ENCODE results near the gene EPS15.

- TF ChIP-seq KDM5B (IDR thresholded peaks at IDR 0.05; ENCODE audit: insufficient replicate concordance, low read depth, low read length) = no peak
- TF ChIP-seq TOE1 (IDR thresholded peaks at IDR 0.05; ENCODE audit: borderline replicate concordance) = no peak
- TF ChIP-seq TOE1 (CRISPR knock-in tag; IDR thresholded peaks at IDR 0.05; ENCODE audit: borderline replicate concordance, low read depth) = no peak
- no peak for TF ChIP-seq ELF2 (CRISPR knock-in tag; IDR thresholded peaks at IDR 0.05)
- no peak for TF ChIP-seq MCM3 (IDR thresholded peaks at IDR 0.05)
- TF ChIP-seq ATF1 (CRISPR knock-in tag; IDR thresholded peaks at IDR 0.05) = no peak
- TF ChIP-seq ATF1 (tag; IDR thresholded peaks at IDR 0.05) = no peak
- TF ChIP-seq, protein P1, sequence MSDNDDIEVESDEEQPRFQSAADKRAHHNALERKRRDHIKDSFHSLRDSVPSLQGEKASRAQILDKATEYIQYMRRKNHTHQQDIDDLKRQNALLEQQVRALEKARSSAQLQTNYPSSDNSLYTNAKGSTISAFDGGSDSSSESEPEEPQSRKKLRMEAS (CRISPR knock-in tag; IDR thresholded peaks at IDR 0.05) = no peak
- no peak for TF ChIP-seq EZH2 (IDR thresholded peaks at IDR 0.05; ENCODE audit: borderline replicate concordance, low read depth, low read length)
Observed at GRCh38 chr1:51327386-51327785, 191.7 kb downstream of the EPS15 start.

All from K562 (cell line).